Measurements from ENCODE around the gene IL1RAPL1. TPM values are rescaled to one million over a fixed set of nuclear protein-coding genes. Genes with fewer than 3 reads are reported as not detected.

IL1RAPL1 gene
- total and polyA plus RNA-seq, 9 of the 15 experiments (the other 6 are each of a cell fraction or from before 2014, with no cell fraction given): 0.04 to 0.07 (median 0.04) TPM; not detected in 6

DNA sequence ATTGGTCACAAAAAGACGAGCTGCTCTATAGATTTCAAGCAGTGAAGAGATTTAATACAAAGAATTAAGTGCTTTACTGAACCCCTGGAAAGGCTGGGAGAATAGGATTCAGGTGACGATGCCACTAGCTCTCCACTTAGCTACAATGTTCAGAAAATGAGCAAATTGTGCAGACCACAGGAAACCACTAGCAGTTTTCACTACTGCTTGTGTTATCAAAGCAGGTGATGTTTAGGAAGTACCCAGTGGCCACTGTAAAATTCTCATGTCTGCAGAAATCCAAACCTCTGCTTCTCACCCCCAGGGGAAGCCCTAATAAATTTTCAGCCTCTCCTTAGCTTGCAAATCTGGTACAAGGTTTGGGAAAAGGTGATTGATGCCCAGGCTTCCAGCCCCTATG is 165.1 kb downstream of the IL1RAPL1 start (continued):
- no peak for TF ChIP-seq PPARD (CRISPR knock-in tag; IDR thresholded peaks at IDR 0.05)
- TF ChIP-seq ZNF583 (CRISPR knock-in tag; IDR thresholded peaks at IDR 0.05): no peak
- TF ChIP-seq HNRNPL (IDR thresholded peaks at IDR 0.05; ENCODE audit: low read depth, low read length): no peak
- no peak for TF ChIP-seq HNRNPK (IDR thresholded peaks at IDR 0.05; ENCODE audit: low read depth, low read length, poor library complexity, severe bottlenecking)
- no peak for TF ChIP-seq ZNF561 (CRISPR knock-in tag; conservative IDR thresholded peaks at IDR 0.05)
- TF ChIP-seq SREBF2 (CRISPR knock-in tag; IDR thresholded peaks at IDR 0.05): no peak
- no peak for TF ChIP-seq XRCC5 (IDR thresholded peaks at IDR 0.05; ENCODE audit: low read depth, low read length)

DNA sequence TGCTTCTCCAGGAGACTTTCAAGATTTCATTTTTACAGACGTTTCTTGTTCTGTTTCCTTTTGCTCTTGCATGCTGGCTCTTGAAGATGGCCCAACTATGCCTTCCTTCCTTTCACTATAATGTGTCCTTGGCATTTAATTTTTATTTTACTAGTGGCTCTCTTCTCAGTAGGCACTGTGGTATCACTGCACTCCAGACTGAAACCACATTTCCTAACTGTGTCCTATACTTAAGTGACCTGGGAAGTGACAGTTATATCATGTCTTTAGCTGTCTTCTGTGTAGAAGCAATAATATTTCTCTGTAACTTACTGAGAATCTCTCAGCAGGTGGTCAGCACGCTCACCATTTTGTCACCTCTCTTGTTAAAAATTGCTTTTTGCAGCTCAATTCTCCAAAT is 168.9 kb downstream of the IL1RAPL1 start:
- H3K27me3 ChIP-seq (ENCODE audit: control insufficient read depth in 2 of 2, insufficient read depth in 2 of 2, low read length in 2 of 2): no peaks in the 10 kb centered on the region
- ATAC-seq (no peak), DNase-seq (ENCODE audit: extremely low read depth in 1 of 4, low spot score in 3 of 4) (no peak), FAIRE-seq (no peak)
- in situ Hi-C loops (cut with MboI) (no loop called here), intact Hi-C loops (cut with micrococcal nuclease) (no loop called here)
- H3K36me3 ChIP-seq (ENCODE audit: control insufficient read depth, insufficient read depth, low read length): no peaks in the 10 kb centered on the region
- H3K4me3 ChIP-seq: no peak overlapping the region
- ChIA-PET CTCF (ENCODE audit: low intra/inter-chr PET ratio) (no interaction called here), POLR2A (no interaction called here)
- no peak overlapping the region for H3K9ac ChIP-seq (ENCODE audit: insufficient read depth in 1 of 2, low read depth in 2 of 2, low read length in 2 of 2)
- no peak overlapping the region for H3K4me2 ChIP-seq (ENCODE audit: insufficient read depth, low read length)
- no peaks in the 10 kb centered on the region for H3K9me3 ChIP-seq (replicated peaks; ENCODE audit: control insufficient read depth, insufficient read depth, low read depth, low read length)
- no peaks in the 10 kb centered on the region for H3K9me1 ChIP-seq (ENCODE audit: control insufficient read depth, insufficient read depth, low read length)
- WGBS (ENCODE audit: insufficient coverage, low coverage, missing lambda C conversion rate): 5% methylated on average over 2 of the region's 2 CpGs
- H4K20me1 ChIP-seq (replicated peaks; ENCODE audit: control insufficient read depth, insufficient read depth, low read length): no peaks in the 10 kb centered on the region
- no peaks in the 10 kb centered on the region for H3K4me1 ChIP-seq (replicated peaks in 1 of 2; ENCODE audit: control insufficient read depth in 2 of 2, insufficient read depth in 2 of 2, low read length in 2 of 2)
- BruUV-seq (replicated peaks): no TSS peak
- no peak overlapping the region for H3K27ac ChIP-seq (ENCODE audit: extremely low read depth, low read depth, low read length)
- no peak overlapping the region for H2AFZ ChIP-seq (ENCODE audit: low read depth, low read length)
- no peaks in the 10 kb centered on the region for H3K79me2 ChIP-seq (ENCODE audit: control insufficient read depth, insufficient read depth, low read length)
- TF ChIP-seq SP2 (IDR thresholded peaks at IDR 0.05; ENCODE audit: extremely low read depth, low read depth, low read length, poor library complexity, severe bottlenecking): no peak
- TF ChIP-seq, protein P1, sequence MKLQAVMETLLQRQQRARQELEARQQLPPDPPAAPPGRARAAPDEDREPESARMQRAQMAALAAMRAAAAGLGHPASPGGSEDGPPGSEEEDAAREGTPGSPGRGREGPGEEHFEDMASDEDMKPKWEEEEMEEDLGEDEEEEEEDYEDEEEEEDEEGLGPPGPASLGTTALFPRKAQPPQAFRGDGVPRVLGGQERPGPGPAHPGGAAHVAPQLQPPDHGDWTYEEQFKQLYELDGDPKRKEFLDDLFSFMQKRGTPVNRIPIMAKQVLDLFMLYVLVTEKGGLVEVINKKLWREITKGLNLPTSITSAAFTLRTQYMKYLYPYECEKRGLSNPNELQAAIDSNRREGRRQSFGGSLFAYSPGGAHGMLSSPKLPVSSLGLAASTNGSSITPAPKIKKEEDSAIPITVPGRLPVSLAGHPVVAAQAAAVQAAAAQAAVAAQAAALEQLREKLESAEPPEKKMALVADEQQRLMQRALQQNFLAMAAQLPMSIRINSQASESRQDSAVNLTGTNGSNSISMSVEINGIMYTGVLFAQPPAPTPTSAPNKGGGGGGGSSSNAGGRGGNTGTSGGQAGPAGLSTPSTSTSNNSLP (IDR thresholded peaks at IDR 0.05; ENCODE audit: borderline replicate concordance, low read depth, low read length): no peak
- TF ChIP-seq, protein P2, sequence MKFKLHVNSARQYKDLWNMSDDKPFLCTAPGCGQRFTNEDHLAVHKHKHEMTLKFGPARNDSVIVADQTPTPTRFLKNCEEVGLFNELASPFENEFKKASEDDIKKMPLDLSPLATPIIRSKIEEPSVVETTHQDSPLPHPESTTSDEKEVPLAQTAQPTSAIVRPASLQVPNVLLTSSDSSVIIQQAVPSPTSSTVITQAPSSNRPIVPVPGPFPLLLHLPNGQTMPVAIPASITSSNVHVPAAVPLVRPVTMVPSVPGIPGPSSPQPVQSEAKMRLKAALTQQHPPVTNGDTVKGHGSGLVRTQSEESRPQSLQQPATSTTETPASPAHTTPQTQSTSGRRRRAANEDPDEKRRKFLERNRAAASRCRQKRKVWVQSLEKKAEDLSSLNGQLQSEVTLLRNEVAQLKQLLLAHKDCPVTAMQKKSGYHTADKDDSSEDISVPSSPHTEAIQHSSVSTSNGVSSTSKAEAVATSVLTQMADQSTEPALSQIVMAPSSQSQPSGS (CRISPR knock-in tag; IDR thresholded peaks at IDR 0.05): no peak
- TF ChIP-seq, protein P3, sequence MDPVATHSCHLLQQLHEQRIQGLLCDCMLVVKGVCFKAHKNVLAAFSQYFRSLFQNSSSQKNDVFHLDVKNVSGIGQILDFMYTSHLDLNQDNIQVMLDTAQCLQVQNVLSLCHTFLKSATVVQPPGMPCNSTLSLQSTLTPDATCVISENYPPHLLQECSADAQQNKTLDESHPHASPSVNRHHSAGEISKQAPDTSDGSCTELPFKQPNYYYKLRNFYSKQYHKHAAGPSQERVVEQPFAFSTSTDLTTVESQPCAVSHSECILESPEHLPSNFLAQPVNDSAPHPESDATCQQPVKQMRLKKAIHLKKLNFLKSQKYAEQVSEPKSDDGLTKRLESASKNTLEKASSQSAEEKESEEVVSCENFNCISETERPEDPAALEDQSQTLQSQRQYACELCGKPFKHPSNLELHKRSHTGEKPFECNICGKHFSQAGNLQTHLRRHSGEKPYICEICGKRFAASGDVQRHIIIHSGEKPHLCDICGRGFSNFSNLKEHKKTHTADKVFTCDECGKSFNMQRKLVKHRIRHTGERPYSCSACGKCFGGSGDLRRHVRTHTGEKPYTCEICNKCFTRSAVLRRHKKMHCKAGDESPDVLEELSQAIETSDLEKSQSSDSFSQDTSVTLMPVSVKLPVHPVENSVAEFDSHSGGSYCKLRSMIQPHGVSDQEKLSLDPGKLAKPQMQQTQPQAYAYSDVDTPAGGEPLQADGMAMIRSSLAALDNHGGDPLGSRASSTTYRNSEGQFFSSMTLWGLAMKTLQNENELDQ (CRISPR knock-in tag; IDR thresholded peaks at IDR 0.05; ENCODE audit: borderline replicate concordance): no peak
- TF ChIP-seq MYNN (IDR thresholded peaks at IDR 0.05): no peak
- no peak for TF ChIP-seq MYNN (CRISPR knock-in tag; IDR thresholded peaks at IDR 0.05)
- TF ChIP-seq, protein P4, sequence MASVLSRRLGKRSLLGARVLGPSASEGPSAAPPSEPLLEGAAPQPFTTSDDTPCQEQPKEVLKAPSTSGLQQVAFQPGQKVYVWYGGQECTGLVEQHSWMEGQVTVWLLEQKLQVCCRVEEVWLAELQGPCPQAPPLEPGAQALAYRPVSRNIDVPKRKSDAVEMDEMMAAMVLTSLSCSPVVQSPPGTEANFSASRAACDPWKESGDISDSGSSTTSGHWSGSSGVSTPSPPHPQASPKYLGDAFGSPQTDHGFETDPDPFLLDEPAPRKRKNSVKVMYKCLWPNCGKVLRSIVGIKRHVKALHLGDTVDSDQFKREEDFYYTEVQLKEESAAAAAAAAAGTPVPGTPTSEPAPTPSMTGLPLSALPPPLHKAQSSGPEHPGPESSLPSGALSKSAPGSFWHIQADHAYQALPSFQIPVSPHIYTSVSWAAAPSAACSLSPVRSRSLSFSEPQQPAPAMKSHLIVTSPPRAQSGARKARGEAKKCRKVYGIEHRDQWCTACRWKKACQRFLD (CRISPR knock-in tag; IDR thresholded peaks at IDR 0.05): no peak

All from K562 (cell line).